Measurements from ENCODE around the gene SYN1.

- TF ChIP-seq CTCF (IDR thresholded peaks at IDR 0.05) (no peak), POLR2A (IDR thresholded peaks at IDR 0.05) (no peak)
These were observed 14.6 kb downstream of the SYN1 start for GRCh38 chrX:47605024-47605423.
